ENCODE measurements around the gene RALB. TPM values are rescaled to one million over a fixed set of nuclear protein-coding genes. Genes with fewer than 3 reads are reported as not detected.

The RALB gene
- total RNA-seq, 2 donors from 2014 or later: 37.1 to 45.8 TPM

- H3K9me3 ChIP-seq (ENCODE audit: control insufficient read depth, low read length): no peaks in the 10 kb centered on the region
- peaks cover 6% of the 10 kb centered on the region for H3K4me1 ChIP-seq (ENCODE audit: control insufficient read depth, insufficient read depth, low read length)
- no peaks in the 10 kb centered on the region for H3K36me3 ChIP-seq (ENCODE audit: control insufficient read depth, insufficient read depth, low read length)
- Mint-ChIP-seq H3K9me3 (no peaks in the 10 kb centered on the region), H3K27ac (no peak overlapping the region), H3K27me3 (ENCODE audit: insufficient read depth) (peaks cover 18% of the 10 kb centered on the region), H3K4me3 (no peak overlapping the region), H3K4me1 (peaks cover 13% of the 10 kb centered on the region), H3K36me3 (ENCODE audit: low read depth) (no peaks in the 10 kb centered on the region)
- H3K27me3 ChIP-seq (ENCODE audit: control insufficient read depth, insufficient read depth, low read length, poor library complexity, severe bottlenecking): no peaks in the 10 kb centered on the region
- no peak for DNase-seq
- TF ChIP-seq CTCF (conservative IDR thresholded peaks at IDR 0.05): no peak
- no peak overlapping the region for H3K4me3 ChIP-seq (ENCODE audit: low read length)
- no peak overlapping the region for H3K27ac ChIP-seq (ENCODE audit: low read depth, low read length)
- no peak overlapping the region for H3K9ac ChIP-seq (ENCODE audit: extremely low read depth, low read length, poor library complexity, severe bottlenecking)
- WGBS, 2 experiments (ENCODE audit: insufficient coverage in 1 of 2, insufficient read length in 1 of 2): 100% methylated on average over 1 of the region's 1 CpG
Measured at GRCh38 chr2:120334068-120334467, 81.4 kb downstream of the RALB start.

- H3K4me1 Mint-ChIP-seq: peaks cover 4% of the 10 kb centered on the region
- no peak overlapping the region for H3K27ac ChIP-seq (ENCODE audit: low read depth, low read length)
- H3K27me3 Mint-ChIP-seq (ENCODE audit: insufficient read depth): peaks cover 36% of the 10 kb centered on the region
- no peaks in the 10 kb centered on the region for H3K9me3 Mint-ChIP-seq
- H3K36me3 ChIP-seq (ENCODE audit: control insufficient read depth, insufficient read depth, low read length): no peaks in the 10 kb centered on the region
- no peak overlapping the region for H3K9ac ChIP-seq (ENCODE audit: extremely low read depth, low read length, poor library complexity, severe bottlenecking)
- WGBS, 2 experiments (ENCODE audit: insufficient coverage in 1 of 2, insufficient read length in 1 of 2): 82 to 85% methylated on average over 8 of the region's 8 CpGs
- no peak overlapping the region for H3K4me3 ChIP-seq (ENCODE audit: low read length)
- TF ChIP-seq CTCF (conservative IDR thresholded peaks at IDR 0.05): peak; percentile 55
- H3K36me3 Mint-ChIP-seq (ENCODE audit: low read depth): no peaks in the 10 kb centered on the region
- H3K27ac Mint-ChIP-seq: no peak overlapping the region
- no peak overlapping the region for H3K4me3 Mint-ChIP-seq
- no peaks in the 10 kb centered on the region for H3K9me3 ChIP-seq (ENCODE audit: control insufficient read depth, low read length)
- no peaks in the 10 kb centered on the region for H3K4me1 ChIP-seq (ENCODE audit: control insufficient read depth, insufficient read depth, low read length)
- H3K27me3 ChIP-seq (ENCODE audit: control insufficient read depth, insufficient read depth, low read length, poor library complexity, severe bottlenecking): peaks cover 23% of the 10 kb centered on the region
- no peak for DNase-seq
Measured at GRCh38 chr2:120336749-120337148, 84.1 kb downstream of the RALB start.

- no peak for TF ChIP-seq CTCF (conservative IDR thresholded peaks at IDR 0.05)
- H3K27me3 Mint-ChIP-seq (ENCODE audit: insufficient read depth): peaks cover 48% of the 10 kb centered on the region
- Histone ChIP-seq H3K4me3 (ENCODE audit: low read length) (no peak overlapping the region), H3K36me3 (ENCODE audit: control insufficient read depth, insufficient read depth, low read length) (no peaks in the 10 kb centered on the region), H3K4me1 (ENCODE audit: control insufficient read depth, insufficient read depth, low read length) (no peaks in the 10 kb centered on the region), H3K27ac (ENCODE audit: low read depth, low read length) (no peak overlapping the region), H3K9ac (ENCODE audit: extremely low read depth, low read length, poor library complexity, severe bottlenecking) (no peak overlapping the region), H3K9me3 (ENCODE audit: control insufficient read depth, low read length) (no peaks in the 10 kb centered on the region), H3K27me3 (ENCODE audit: control insufficient read depth, insufficient read depth, low read length, poor library complexity, severe bottlenecking) (peaks cover 36% of the 10 kb centered on the region)
- H3K4me3 Mint-ChIP-seq: no peak overlapping the region
- no peaks in the 10 kb centered on the region for H3K9me3 Mint-ChIP-seq
- H3K27ac Mint-ChIP-seq: no peak overlapping the region
- WGBS, 2 experiments (ENCODE audit: insufficient coverage in 1 of 2, insufficient read length in 1 of 2): 90 to 100% methylated on average over 1 of the region's 1 CpG
- H3K36me3 Mint-ChIP-seq (ENCODE audit: low read depth): no peaks in the 10 kb centered on the region
- no peak for DNase-seq
- peaks cover 4% of the 10 kb centered on the region for H3K4me1 Mint-ChIP-seq
Measured at GRCh38 chr2:120338015-120338414, 85.4 kb downstream of the RALB start.
